ENCODE measurements around the gene PERCC1. TPM values are rescaled to one million over a fixed set of nuclear protein-coding genes. Genes with fewer than 3 reads are reported as not detected.

PERCC1 gene
- 6.9 TPM for total RNA-seq

GRCh38 chr16:1430759-1431496 lies at the start of gene PERCC1:
PERCC1 (plus strand) TSS chr16:1431078; CDS start chr16:1432594, 1,516 bp downstream.

GRCh38 chr16:1414532-1415260 lies 16.2 kb upstream of the PERCC1 start, which contains the start of gene UNKL:
UNKL (minus strand) TSS chr16:1414704; CDS start chr16:1414691, 13 bp downstream.

GRCh38 chr16:1443980-1444729 lies 13.3 kb downstream of the PERCC1 start, which contains the start of gene CCDC154:
CCDC154 (minus strand) TSS chr16:1444556; CDS start chr16:1444322, 234 bp downstream.

GRCh38 chr16:1474796-1475551 lies 44.1 kb downstream of the PERCC1 start, which contains the start of gene CLCN7:
CLCN7 (minus strand) TSS chr16:1475028; CDS start chr16:1474974, 54 bp downstream.

Other genes with a start within 250 kb of the PERCC1 start
- gene TPSG1, start 205.8 kb upstream of the PERCC1 start, total RNA-seq: not detected
- 5.2 TPM for gene TPSB2, start 200.9 kb upstream of the PERCC1 start, total RNA-seq
- gene TPSAB1, start 190.4 kb upstream of the PERCC1 start, total RNA-seq: 3.4 TPM
- gene TPSD1, start 175.0 kb upstream of the PERCC1 start, total RNA-seq: 0.66 TPM
- 94.8 TPM for gene UBE2I, start 121.4 kb upstream of the PERCC1 start, total RNA-seq
- gene BAIAP3, start 97.4 kb upstream of the PERCC1 start, total RNA-seq: 9.3 TPM
- 41.5 TPM for gene TSR3, start 79.2 kb upstream of the PERCC1 start, total RNA-seq
- 40.4 TPM for gene GNPTG, start 79.1 kb upstream of the PERCC1 start, total RNA-seq
- gene UNKL, start 16.4 kb upstream of the PERCC1 start, total RNA-seq: 32.5 TPM
- gene UQCC4, start 10.3 kb upstream of the PERCC1 start, total RNA-seq: 10.7 TPM
- gene CCDC154, start 13.5 kb downstream of the PERCC1 start, total RNA-seq: 0.49 TPM
- 47.9 TPM for gene CLCN7, start 44.0 kb downstream of the PERCC1 start, total RNA-seq
- gene PTX4, start 57.9 kb downstream of the PERCC1 start, total RNA-seq: 1.6 TPM
- 26.3 TPM for gene TELO2, start 62.3 kb downstream of the PERCC1 start, total RNA-seq
- 9.6 TPM for gene TMEM204, start 102.6 kb downstream of the PERCC1 start, total RNA-seq
- 73.1 TPM for gene IFT140, start 181.0 kb downstream of the PERCC1 start, total RNA-seq
- 17.8 TPM for gene CRAMP1, start 181.3 kb downstream of the PERCC1 start, total RNA-seq
- gene JPT2, start 247.2 kb downstream of the PERCC1 start, total RNA-seq: 35.5 TPM